ENCODE data around the gene TRERF1. TPM values are rescaled to one million over a fixed set of nuclear protein-coding genes. Genes with fewer than 3 reads are reported as not detected.

Gene TRERF1
- total RNA-seq, 5 donors from 2014 or later (not counting 1 experiment from before 2014, with no cell fraction given) = 20.5 to 52.2 (median 25.6) TPM

GRCh38 chr6:42264852-42265390, 186.8 kb downstream of the TRERF1 start:
- H3K4me3 Mint-ChIP-seq = no peak overlapping the region
- peaks cover 0 to 13% of the 10 kb centered on the region in 2 experiments for H3K4me1 ChIP-seq (ENCODE audit: control insufficient read depth in 1 of 2, extremely low read depth in 1 of 2, insufficient read depth in 2 of 2, low read length in 2 of 2)
- ATAC-seq (replicated peaks in 1 of 4) = no peak
- H3K9me3 Mint-ChIP-seq = no peaks in the 10 kb centered on the region
- H3K27me3 Mint-ChIP-seq = no peaks in the 10 kb centered on the region
- H3K27me3 ChIP-seq (replicated peaks in 1 of 2; ENCODE audit: control insufficient read depth in 2 of 2, extremely low read depth in 1 of 2, insufficient read depth in 2 of 2, low read length in 1 of 2) = no peaks in the 10 kb centered on the region
- no peak overlapping the region for H3K27ac ChIP-seq (ENCODE audit: low read length)
- no peak overlapping the region for H3K27ac Mint-ChIP-seq
- H3K4me3 ChIP-seq (ENCODE audit: control insufficient read depth in 1 of 2, extremely low read depth in 1 of 2, low read length in 1 of 2) = no peak overlapping the region
- ChIA-PET POLR2A (no interaction called here), CTCF (interaction anchor here in 1 of 2 donors (1.0 to 8.2 kb wide), 4 partner anchors 9 to 283 kb away, joined by 3 to 51 read pairs (median 4); no protein-coding TSS in a partner anchor)
- no peak for DNase-seq
- peaks cover 12 to 20% (median 16%) of the 10 kb centered on the region in 3 donors for H3K4me1 Mint-ChIP-seq
- H3K36me3 ChIP-seq (ENCODE audit: control insufficient read depth in 2 of 2, extremely low read depth in 1 of 2, insufficient read depth in 1 of 2, low read length in 1 of 2) = peaks cover 15 to 44% of the 10 kb centered on the region in 2 donors
- H3K9me3 ChIP-seq = no peaks in the 10 kb centered on the region
- H3K36me3 Mint-ChIP-seq = peaks cover 37% of the 10 kb centered on the region
- WGBS (ENCODE audit: insufficient coverage) = 97% methylated on average over 4 of the region's 5 CpGs

DNA sequence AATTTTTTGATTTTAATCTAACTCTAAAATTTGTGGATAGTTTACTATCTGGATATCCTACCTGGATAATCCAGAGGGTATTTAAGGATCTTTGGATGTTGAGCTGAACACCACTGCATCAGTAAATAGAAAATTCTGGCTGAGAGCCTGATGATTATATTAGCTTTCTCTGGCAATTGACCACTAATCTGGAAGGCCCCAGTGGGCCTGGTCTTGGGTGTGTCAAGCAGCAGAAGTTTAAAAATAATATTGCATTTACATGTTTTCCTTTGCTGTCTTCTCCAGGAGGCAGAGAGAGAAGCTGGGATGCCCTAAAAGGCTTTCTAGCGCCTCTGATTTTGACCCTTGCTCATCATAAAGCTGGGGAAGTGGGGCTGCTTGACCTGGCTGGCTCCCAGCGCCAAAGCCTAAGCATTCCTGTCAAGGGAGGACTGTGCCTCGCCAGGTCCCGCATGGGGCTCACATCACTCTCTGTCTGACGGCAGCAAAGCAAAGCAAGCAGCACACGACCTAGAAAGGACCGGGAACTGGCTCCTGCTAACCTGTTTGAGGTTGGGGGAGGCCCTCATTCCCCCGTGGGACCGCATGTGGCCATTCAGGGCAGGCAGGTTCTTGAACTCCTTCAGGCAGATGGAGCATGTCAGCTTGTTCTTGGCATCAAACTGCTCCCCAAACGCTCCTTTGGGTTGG, 187.4 kb downstream of the TRERF1 start:
- no peak overlapping the region for H3K4me3 ChIP-seq (ENCODE audit: control insufficient read depth in 1 of 2, extremely low read depth in 1 of 2, low read length in 1 of 2)
- H3K9me3 Mint-ChIP-seq = no peaks in the 10 kb centered on the region
- ATAC-seq (replicated peaks in 1 of 4) (no peak), DNase-seq (no peak)
- H3K27ac ChIP-seq (ENCODE audit: low read length) = no peak overlapping the region
- H3K27me3 Mint-ChIP-seq = no peaks in the 10 kb centered on the region
- peaks cover 0 to 7% of the 10 kb centered on the region in 2 experiments for H3K4me1 ChIP-seq (ENCODE audit: control insufficient read depth in 1 of 2, extremely low read depth in 1 of 2, insufficient read depth in 2 of 2, low read length in 2 of 2)
- 90% methylated on average over 7 of the region's 10 CpGs for WGBS (ENCODE audit: insufficient coverage)
- no peaks in the 10 kb centered on the region for H3K9me3 ChIP-seq
- no peak overlapping the region for H3K27ac Mint-ChIP-seq
- CTCF ChIA-PET = interaction anchor here in 1 of 2 donors (1.1 to 8.2 kb wide), 3 partner anchors 8 to 283 kb away, joined by 3 to 51 read pairs (median 3); no protein-coding TSS in a partner anchor
- peaks cover 6 to 15% (median 10%) of the 10 kb centered on the region in 3 donors for H3K4me1 Mint-ChIP-seq
- no peak overlapping the region for H3K4me3 Mint-ChIP-seq
- H3K36me3 Mint-ChIP-seq = peaks cover 33% of the 10 kb centered on the region
- no peaks in the 10 kb centered on the region for H3K27me3 ChIP-seq (replicated peaks in 1 of 2; ENCODE audit: control insufficient read depth in 2 of 2, extremely low read depth in 1 of 2, insufficient read depth in 2 of 2, low read length in 1 of 2)
- H3K36me3 ChIP-seq (ENCODE audit: control insufficient read depth in 2 of 2, extremely low read depth in 1 of 2, insufficient read depth in 1 of 2, low read length in 1 of 2) = peaks cover 15 to 47% of the 10 kb centered on the region in 2 donors
- POLR2A ChIA-PET = interaction anchor here in 1 of 2 donors (0.6 kb wide), 1 partner anchor 1177 kb away, joined by 3 read pairs; no protein-coding TSS in a partner anchor

DNA sequence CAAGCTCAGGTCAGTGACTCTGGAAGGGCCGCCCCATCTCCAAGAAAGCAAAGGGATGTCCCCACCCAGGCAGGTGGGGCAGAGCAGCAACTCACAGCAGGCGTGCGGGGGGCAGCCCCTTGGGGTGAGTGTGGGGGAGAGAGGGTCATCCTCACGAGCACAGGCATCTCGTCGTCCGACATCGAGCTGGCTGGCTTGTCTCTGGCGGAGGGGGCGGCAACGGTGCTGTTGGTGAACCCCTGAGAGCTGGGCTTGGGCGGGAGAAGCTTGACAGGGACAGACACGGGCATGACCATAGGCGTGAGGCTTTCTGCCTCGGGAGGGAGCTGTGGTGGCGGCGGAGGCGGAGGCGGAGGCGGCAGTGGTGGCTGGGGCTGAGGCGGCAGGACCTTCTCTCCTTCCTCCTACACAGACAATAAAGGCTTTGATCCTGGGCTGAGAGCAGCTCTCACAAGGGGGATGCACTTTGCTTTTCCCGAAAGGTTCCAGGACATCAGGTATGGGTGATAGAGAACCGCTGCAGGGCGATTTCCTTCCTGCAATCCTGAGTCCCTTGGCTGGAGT, 188.5 kb downstream of the TRERF1 start:
- Histone ChIP-seq H3K4me3 (ENCODE audit: control insufficient read depth in 1 of 2, extremely low read depth in 1 of 2, low read length in 1 of 2) (no peak overlapping the region), H3K27ac (ENCODE audit: low read length) (no peak overlapping the region), H3K9me3 (no peaks in the 10 kb centered on the region), H3K27me3 (replicated peaks in 1 of 2; ENCODE audit: control insufficient read depth in 2 of 2, extremely low read depth in 1 of 2, insufficient read depth in 2 of 2, low read length in 1 of 2) (no peaks in the 10 kb centered on the region), H3K36me3 (ENCODE audit: control insufficient read depth in 2 of 2, extremely low read depth in 1 of 2, insufficient read depth in 1 of 2, low read length in 1 of 2) (peaks cover 16 to 46% of the 10 kb centered on the region in 2 donors), H3K4me1 (ENCODE audit: control insufficient read depth in 1 of 2, extremely low read depth in 1 of 2, insufficient read depth in 2 of 2, low read length in 2 of 2) (peaks cover 0 to 4% of the 10 kb centered on the region in 2 experiments)
- DNase-seq (no peak), ATAC-seq (replicated peaks in 1 of 4) (no peak)
- Mint-ChIP-seq H3K27me3 (no peaks in the 10 kb centered on the region), H3K36me3 (peaks cover 31% of the 10 kb centered on the region), H3K9me3 (no peaks in the 10 kb centered on the region), H3K4me1 (peaks cover 5 to 15% (median 10%) of the 10 kb centered on the region in 3 donors), H3K27ac (no peak overlapping the region), H3K4me3 (no peak overlapping the region)
- ChIA-PET CTCF (interaction anchor here in 1 of 2 donors (1.5 to 8.2 kb wide), 2 partner anchors 127 to 284 kb away, joined by 3 to 51 read pairs; no protein-coding TSS in a partner anchor), POLR2A (no interaction called here)
- WGBS (ENCODE audit: insufficient coverage) = 91% methylated on average over 13 of the region's 24 CpGs

DNA sequence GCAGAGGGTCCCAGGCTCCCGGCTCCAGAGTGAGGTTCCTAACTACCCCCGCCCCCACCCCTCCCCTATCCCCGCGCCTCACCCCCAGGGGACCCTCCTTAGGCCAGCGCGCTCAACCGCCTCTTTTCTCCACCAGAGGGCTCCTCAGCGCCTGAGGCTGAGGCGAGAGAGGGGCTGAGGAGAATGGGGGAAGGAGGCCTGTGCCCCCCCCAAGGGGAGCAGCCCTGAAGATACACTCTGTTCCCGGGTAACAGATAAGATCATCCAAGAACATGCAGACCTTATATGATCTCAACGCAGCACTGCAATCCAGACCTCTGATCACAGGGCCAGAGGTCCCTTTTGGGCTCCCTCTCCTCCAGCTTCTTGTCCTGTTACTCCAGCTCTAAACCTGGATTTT, 190.8 kb downstream of the TRERF1 start:
- Mint-ChIP-seq H3K4me1 (peaks cover 4 to 11% (median 10%) of the 10 kb centered on the region in 3 donors), H3K27ac (peak overlapping the region in 1 of 2 donors; percentile 68), H3K9me3 (no peaks in the 10 kb centered on the region), H3K36me3 (peaks cover 33% of the 10 kb centered on the region), H3K27me3 (no peaks in the 10 kb centered on the region), H3K4me3 (no peak overlapping the region)
- CTCF ChIA-PET = interaction anchor here (0.5 to 8.2 kb wide), 5 partner anchors 107 to 499 kb away, joined by 3 to 51 read pairs (median 4); no protein-coding TSS in a partner anchor
- WGBS (ENCODE audit: insufficient coverage) = 76% methylated on average over 3 of the region's 11 CpGs
- Histone ChIP-seq H3K4me1 (ENCODE audit: control insufficient read depth in 1 of 2, extremely low read depth in 1 of 2, insufficient read depth in 2 of 2, low read length in 2 of 2) (peaks cover 0 to 4% of the 10 kb centered on the region in 2 experiments), H3K27ac (ENCODE audit: low read length) (no peak overlapping the region), H3K9me3 (no peaks in the 10 kb centered on the region), H3K27me3 (replicated peaks in 1 of 2; ENCODE audit: control insufficient read depth in 2 of 2, extremely low read depth in 1 of 2, insufficient read depth in 2 of 2, low read length in 1 of 2) (no peaks in the 10 kb centered on the region), H3K36me3 (ENCODE audit: control insufficient read depth in 2 of 2, extremely low read depth in 1 of 2, insufficient read depth in 1 of 2, low read length in 1 of 2) (peaks cover 16 to 62% of the 10 kb centered on the region in 2 donors), H3K4me3 (ENCODE audit: control insufficient read depth in 1 of 2, extremely low read depth in 1 of 2, low read length in 1 of 2) (no peak overlapping the region)
- DNase-seq (peak in 22 of 35 experiments; percentile 11 to 53 (median 34)), ATAC-seq (replicated peaks in 1 of 4) (peak in 2 of 4 experiments; percentile 72 to 78)
- POLR2A ChIA-PET = no interaction called here

DNA sequence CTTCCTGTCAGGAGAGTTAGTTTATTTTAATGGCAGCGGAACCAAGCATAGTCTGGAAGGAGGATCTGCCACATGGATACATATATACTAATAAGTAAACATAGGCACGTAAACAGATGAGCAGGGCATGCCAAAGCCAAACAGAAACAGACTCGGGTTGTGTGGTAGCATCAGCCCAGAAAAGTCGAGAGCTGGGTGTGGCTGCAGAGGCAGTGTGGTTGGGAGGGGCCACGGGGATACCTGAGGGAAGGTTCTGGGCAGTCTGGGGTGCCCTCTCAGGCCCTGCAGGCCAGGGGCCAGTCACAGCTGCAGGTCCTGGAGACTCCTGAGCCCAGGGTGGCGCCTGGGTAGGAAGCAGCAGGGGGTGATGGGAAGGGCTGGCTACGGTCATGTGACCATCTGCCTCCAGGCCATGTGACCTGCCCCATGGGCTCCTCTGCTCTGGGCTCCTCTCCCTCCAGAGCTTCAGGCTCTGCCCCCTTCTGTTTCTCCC, 191.3 kb downstream of the TRERF1 start:
- POLR2A ChIA-PET = no interaction called here
- H3K4me1 Mint-ChIP-seq = peaks cover 4 to 11% (median 10%) of the 10 kb centered on the region in 3 donors
- H3K36me3 ChIP-seq (ENCODE audit: control insufficient read depth in 2 of 2, extremely low read depth in 1 of 2, insufficient read depth in 1 of 2, low read length in 1 of 2) = peaks cover 16 to 65% of the 10 kb centered on the region in 2 donors
- H3K27me3 ChIP-seq (replicated peaks in 1 of 2; ENCODE audit: control insufficient read depth in 2 of 2, extremely low read depth in 1 of 2, insufficient read depth in 2 of 2, low read length in 1 of 2) = no peaks in the 10 kb centered on the region
- H3K9me3 ChIP-seq = no peaks in the 10 kb centered on the region
- no peaks in the 10 kb centered on the region for H3K9me3 Mint-ChIP-seq
- ATAC-seq (replicated peaks in 1 of 4) (no peak), DNase-seq (no peak)
- H3K36me3 Mint-ChIP-seq = peaks cover 37% of the 10 kb centered on the region
- no peak overlapping the region for H3K27ac Mint-ChIP-seq
- no peak overlapping the region for H3K4me3 Mint-ChIP-seq
- peaks cover 0 to 4% of the 10 kb centered on the region in 2 experiments for H3K4me1 ChIP-seq (ENCODE audit: control insufficient read depth in 1 of 2, extremely low read depth in 1 of 2, insufficient read depth in 2 of 2, low read length in 2 of 2)
- H3K27ac ChIP-seq (ENCODE audit: low read length) = no peak overlapping the region
- no peak overlapping the region for H3K4me3 ChIP-seq (ENCODE audit: control insufficient read depth in 1 of 2, extremely low read depth in 1 of 2, low read length in 1 of 2)
- 97% methylated on average over 4 of the region's 7 CpGs for WGBS (ENCODE audit: insufficient coverage)
- no peaks in the 10 kb centered on the region for H3K27me3 Mint-ChIP-seq
- CTCF ChIA-PET = interaction anchor here (0.5 to 8.2 kb wide), 6 partner anchors 107 to 500 kb away, joined by 3 to 51 read pairs (median 4); no protein-coding TSS in a partner anchor

- Mint-ChIP-seq H3K9me3 (no peaks in the 10 kb centered on the region), H3K27me3 (no peaks in the 10 kb centered on the region), H3K4me3 (no peak overlapping the region), H3K4me1 (peaks cover 4 to 11% (median 10%) of the 10 kb centered on the region in 3 donors), H3K27ac (no peak overlapping the region), H3K36me3 (peaks cover 40% of the 10 kb centered on the region)
- ChIA-PET POLR2A (no interaction called here), CTCF (interaction anchor here (0.8 to 8.2 kb wide), 3 partner anchors 108 to 288 kb away, joined by 3 to 51 read pairs (median 3); no protein-coding TSS in a partner anchor)
- Histone ChIP-seq H3K9me3 (no peaks in the 10 kb centered on the region), H3K27me3 (replicated peaks in 1 of 2; ENCODE audit: control insufficient read depth in 2 of 2, extremely low read depth in 1 of 2, insufficient read depth in 2 of 2, low read length in 1 of 2) (no peaks in the 10 kb centered on the region), H3K36me3 (ENCODE audit: control insufficient read depth in 2 of 2, extremely low read depth in 1 of 2, insufficient read depth in 1 of 2, low read length in 1 of 2) (peaks cover 16 to 70% of the 10 kb centered on the region in 2 donors), H3K27ac (ENCODE audit: low read length) (no peak overlapping the region), H3K4me3 (ENCODE audit: control insufficient read depth in 1 of 2, extremely low read depth in 1 of 2, low read length in 1 of 2) (no peak overlapping the region), H3K4me1 (ENCODE audit: control insufficient read depth in 1 of 2, extremely low read depth in 1 of 2, insufficient read depth in 2 of 2, low read length in 2 of 2) (peaks cover 0 to 4% of the 10 kb centered on the region in 2 experiments)
- no CpG with 5 or more reads among the region's 10 CpGs for WGBS (ENCODE audit: insufficient coverage)
- DNase-seq = no peak
- no peak for ATAC-seq (replicated peaks in 1 of 4)
Measured at GRCh38 chr6:42259841-42260395, 191.8 kb downstream of the TRERF1 start.
